Subcutaneous adipose tissue (tissue), 4 donors: ENCODE results near the gene FARS2. TPM values are rescaled to one million over a fixed set of nuclear protein-coding genes. Genes with fewer than 3 reads are reported as not detected.

Experiments used
- total RNA-seq, 4 donors: library from RNA; depleted of rRNA; stranded (reverse); fragments of >200 nt; gene quantifications; one replicate each; pipeline ENCODE4 v1.1.0, GENCODE V29; 2016
- TF ChIP-seq, protein P1 (sequence below): fragments of 450-650 bp; IDR thresholded peaks from one replicate; pipeline ENCODE4 v1.5.1; 2016; ENCODE audit warnings: low read depth, mild to moderate bottlenecking, control low read depth, antibody characterized with exemption, moderate library complexity

The FARS2 gene
- total RNA-seq, 4 donors from 2014 or later = 6.2 to 13.6 (median 11.3) TPM

DNA sequence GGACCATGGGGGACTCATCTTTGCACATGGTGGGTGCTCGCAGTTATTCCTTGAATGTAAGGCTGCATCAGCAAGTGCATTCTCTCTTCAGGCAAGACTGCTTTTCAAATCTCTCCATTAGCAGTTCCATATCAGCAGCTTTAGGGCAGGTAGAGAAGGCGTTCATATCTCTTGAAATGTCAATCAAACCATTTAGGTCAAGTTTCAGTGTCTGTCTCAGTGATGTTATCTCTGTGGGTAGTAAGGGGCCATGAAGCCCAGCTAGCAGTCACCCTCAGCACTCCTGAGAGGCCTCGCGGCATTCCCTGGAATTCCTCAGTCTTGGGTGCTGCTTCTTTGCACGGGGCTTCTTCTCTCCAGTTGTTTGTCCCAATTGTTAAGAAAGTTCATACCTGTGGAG is 24.2 kb downstream of the FARS2 start:
- TF ChIP-seq, protein P1, sequence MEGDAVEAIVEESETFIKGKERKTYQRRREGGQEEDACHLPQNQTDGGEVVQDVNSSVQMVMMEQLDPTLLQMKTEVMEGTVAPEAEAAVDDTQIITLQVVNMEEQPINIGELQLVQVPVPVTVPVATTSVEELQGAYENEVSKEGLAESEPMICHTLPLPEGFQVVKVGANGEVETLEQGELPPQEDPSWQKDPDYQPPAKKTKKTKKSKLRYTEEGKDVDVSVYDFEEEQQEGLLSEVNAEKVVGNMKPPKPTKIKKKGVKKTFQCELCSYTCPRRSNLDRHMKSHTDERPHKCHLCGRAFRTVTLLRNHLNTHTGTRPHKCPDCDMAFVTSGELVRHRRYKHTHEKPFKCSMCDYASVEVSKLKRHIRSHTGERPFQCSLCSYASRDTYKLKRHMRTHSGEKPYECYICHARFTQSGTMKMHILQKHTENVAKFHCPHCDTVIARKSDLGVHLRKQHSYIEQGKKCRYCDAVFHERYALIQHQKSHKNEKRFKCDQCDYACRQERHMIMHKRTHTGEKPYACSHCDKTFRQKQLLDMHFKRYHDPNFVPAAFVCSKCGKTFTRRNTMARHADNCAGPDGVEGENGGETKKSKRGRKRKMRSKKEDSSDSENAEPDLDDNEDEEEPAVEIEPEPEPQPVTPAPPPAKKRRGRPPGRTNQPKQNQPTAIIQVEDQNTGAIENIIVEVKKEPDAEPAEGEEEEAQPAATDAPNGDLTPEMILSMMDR = no peak

DNA sequence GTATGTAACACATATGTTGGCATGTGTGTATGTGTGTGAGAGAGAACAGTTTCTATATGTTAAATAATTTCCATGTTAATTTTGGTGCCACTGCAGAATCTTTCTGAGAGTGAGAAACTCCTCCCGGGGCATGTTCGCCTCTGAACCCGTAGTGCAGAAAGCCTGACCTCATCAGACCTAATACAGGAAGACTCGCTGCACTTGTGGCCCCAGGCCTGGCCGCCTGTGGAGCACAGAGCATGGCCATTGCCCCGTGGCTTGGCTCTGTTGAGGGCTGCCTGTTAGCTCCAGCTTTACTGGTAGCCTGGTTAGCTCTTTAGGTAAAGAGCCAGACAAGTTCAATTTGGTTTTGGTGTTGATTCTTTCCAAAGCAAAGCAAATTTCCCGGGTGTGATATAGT is 25.5 kb downstream of the FARS2 start:
- TF ChIP-seq, protein P1 = no peak

- TF ChIP-seq, protein P1 = no peak
Observed at GRCh38 chr6:5287205-5287965, 26.1 kb downstream of the FARS2 start.

GRCh38 chr6:5287966-5288297 is 26.6 kb downstream of the FARS2 start:
- TF ChIP-seq, protein P1 = no peak

GRCh38 chr6:5290097-5290496 is 28.8 kb downstream of the FARS2 start:
- TF ChIP-seq, protein P1 = no peak

GRCh38 chr6:5290500-5290899 is 29.2 kb downstream of the FARS2 start:
- TF ChIP-seq, protein P1 = no peak

- TF ChIP-seq, protein P1 = no peak
Observed at GRCh38 chr6:5292154-5292553, 30.8 kb downstream of the FARS2 start.
